Osteocyte (in vitro differentiated cells): ENCODE results near the gene NDUFB5. TPM values are rescaled to one million over a fixed set of nuclear protein-coding genes. Genes with fewer than 3 reads are reported as not detected.
"Not testable (repeated sequence)": the region's sequence is repeated elsewhere in the genome, so short reads cannot be mapped to it uniquely, and the experiment has no call there.

Experiments used
- DNase-seq: peaks from one replicate; pipeline ENCODE4 v3.0.0; 2021; ENCODE audit warnings: mixed read lengths; ENCODE audit not compliant: unreplicated experiment; ENCODE audit errors: extremely low spot score
- H3K27ac Mint-ChIP-seq: one replicate; pipeline ENCODE4 v1.8.0; 2021; ENCODE audit warnings: mild to moderate bottlenecking, mixed read lengths; ENCODE audit not compliant: unreplicated experiment
- H3K27me3 Mint-ChIP-seq: one replicate; pipeline ENCODE4 v1.8.0; 2021; ENCODE audit warnings: mixed read lengths; ENCODE audit not compliant: unreplicated experiment
- H3K36me3 Mint-ChIP-seq: one replicate; pipeline ENCODE4 v1.8.0; 2021; ENCODE audit warnings: mixed read lengths; ENCODE audit not compliant: unreplicated experiment
- H3K4me1 Mint-ChIP-seq: one replicate; pipeline ENCODE4 v1.8.0; 2021; ENCODE audit warnings: mixed read lengths; ENCODE audit not compliant: unreplicated experiment
- H3K4me3 Mint-ChIP-seq: one replicate; pipeline ENCODE4 v1.8.0; 2021; ENCODE audit warnings: mild to moderate bottlenecking, moderate library complexity, mixed read lengths; ENCODE audit not compliant: unreplicated experiment
- H3K9me3 Mint-ChIP-seq: one replicate; pipeline ENCODE4 v1.8.0; 2021; ENCODE audit warnings: mixed read lengths; ENCODE audit not compliant: unreplicated experiment
- total RNA-seq: library from RNA; stranded (reverse); gene quantifications from 2 replicates; pipeline ENCODE4 v1.2.1, GENCODE V29; 2021
- TF ChIP-seq, protein P1 (sequence below): fragments of 200-600 bp; sonication (generic); IDR thresholded peaks from 2 replicates; pipeline ENCODE4 v1.5.0; 2021; ENCODE audit warnings: antibody characterized with exemption, mild to moderate bottlenecking, moderate library complexity

Gene NDUFB5
- total RNA-seq, 1 donor from 2014 or later = 87.0 TPM

DNA sequence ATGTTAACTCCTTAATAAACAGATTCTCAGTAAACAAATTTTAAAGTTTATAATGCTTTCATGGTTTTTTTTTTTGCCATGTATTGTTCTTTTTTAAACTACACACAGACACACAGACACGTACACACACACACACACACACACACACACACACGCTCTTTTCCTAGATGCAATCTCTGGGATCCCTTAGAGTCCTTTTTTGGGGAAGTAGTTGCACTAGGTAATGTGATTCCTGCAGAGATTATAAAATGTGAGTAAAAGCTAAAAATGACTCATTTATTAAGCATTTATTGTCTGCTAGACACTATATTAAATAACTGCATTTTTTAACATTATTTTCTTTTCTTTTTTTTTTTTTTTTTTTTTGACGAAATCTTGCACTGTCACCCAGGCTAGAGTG, 19.9 kb downstream of the NDUFB5 start:
- DNase-seq = no peak
- Mint-ChIP-seq H3K4me1 (no peaks in the 10 kb centered on the region), H3K27me3 (no peaks in the 10 kb centered on the region), H3K36me3 (peaks cover 41% of the 10 kb centered on the region), H3K9me3 (peaks cover 4% of the 10 kb centered on the region), H3K27ac (no peak overlapping the region), H3K4me3 (no peak overlapping the region)
- TF ChIP-seq, protein P1, sequence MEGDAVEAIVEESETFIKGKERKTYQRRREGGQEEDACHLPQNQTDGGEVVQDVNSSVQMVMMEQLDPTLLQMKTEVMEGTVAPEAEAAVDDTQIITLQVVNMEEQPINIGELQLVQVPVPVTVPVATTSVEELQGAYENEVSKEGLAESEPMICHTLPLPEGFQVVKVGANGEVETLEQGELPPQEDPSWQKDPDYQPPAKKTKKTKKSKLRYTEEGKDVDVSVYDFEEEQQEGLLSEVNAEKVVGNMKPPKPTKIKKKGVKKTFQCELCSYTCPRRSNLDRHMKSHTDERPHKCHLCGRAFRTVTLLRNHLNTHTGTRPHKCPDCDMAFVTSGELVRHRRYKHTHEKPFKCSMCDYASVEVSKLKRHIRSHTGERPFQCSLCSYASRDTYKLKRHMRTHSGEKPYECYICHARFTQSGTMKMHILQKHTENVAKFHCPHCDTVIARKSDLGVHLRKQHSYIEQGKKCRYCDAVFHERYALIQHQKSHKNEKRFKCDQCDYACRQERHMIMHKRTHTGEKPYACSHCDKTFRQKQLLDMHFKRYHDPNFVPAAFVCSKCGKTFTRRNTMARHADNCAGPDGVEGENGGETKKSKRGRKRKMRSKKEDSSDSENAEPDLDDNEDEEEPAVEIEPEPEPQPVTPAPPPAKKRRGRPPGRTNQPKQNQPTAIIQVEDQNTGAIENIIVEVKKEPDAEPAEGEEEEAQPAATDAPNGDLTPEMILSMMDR = no peak

DNA sequence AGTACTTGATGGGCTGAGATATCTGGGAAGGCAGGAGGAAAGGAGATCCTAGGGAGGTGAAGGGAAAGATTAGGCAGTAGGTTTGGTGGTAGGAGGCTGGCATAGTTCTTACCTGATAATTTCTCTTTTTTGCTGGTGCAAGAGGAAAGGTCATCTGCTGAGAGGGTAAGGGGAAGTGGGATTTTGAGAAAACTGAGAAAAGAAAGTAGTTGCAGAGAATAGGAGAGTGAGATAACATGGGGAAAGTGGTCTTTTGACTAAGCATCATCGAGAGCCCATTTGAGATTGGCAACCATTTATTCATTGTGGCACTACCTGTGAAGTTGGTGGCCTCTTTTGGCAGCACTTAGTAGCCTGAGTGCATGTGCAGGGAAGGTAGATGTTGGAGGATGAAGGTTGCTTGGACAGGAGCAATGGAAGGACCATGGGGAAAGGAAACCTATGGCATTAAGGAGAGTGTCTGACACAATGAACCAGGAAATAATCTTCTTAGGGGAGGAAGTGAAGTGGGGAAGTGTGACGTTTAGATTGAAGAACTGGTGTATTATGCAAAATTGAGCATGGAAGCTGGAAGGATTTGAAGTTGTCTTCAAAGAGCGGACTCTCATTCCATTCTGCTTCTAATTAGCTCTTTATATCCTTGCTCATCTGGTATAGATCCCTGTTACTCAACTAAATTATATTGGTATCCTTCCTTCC, 26.3 kb downstream of the NDUFB5 start:
- no peak overlapping the region for H3K4me3 Mint-ChIP-seq
- H3K27me3 Mint-ChIP-seq = no peaks in the 10 kb centered on the region
- TF ChIP-seq, protein P1 = no peak
- H3K36me3 Mint-ChIP-seq = peaks cover 5% of the 10 kb centered on the region
- no peaks in the 10 kb centered on the region for H3K9me3 Mint-ChIP-seq
- H3K27ac Mint-ChIP-seq = no peak overlapping the region
- H3K4me1 Mint-ChIP-seq = no peaks in the 10 kb centered on the region
- DNase-seq = no peak

DNA sequence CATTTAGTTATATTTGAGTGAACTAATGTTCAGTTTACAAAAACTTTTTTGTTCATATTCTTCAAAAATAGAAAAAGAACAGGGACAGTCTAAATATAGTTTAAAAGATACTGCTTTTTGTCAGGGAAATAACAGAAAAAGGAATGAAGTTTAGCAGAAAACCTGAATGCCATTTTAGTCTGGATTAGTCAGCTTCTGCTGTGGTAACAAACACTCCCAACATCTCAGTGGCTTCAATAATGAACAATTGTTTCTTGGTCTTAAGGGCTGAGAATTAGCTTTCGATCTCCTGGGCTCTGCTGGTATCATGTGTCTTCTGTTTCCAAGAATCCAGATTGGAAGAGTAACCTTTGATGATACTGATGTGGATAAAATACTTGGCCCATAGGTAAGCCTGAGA, 35.9 kb downstream of the NDUFB5 start:
- Mint-ChIP-seq H3K4me1 (peaks cover 7% of the 10 kb centered on the region), H3K27me3 (no peaks in the 10 kb centered on the region), H3K27ac (no peak overlapping the region), H3K9me3 (no peaks in the 10 kb centered on the region), H3K36me3 (no peaks in the 10 kb centered on the region), H3K4me3 (no peak overlapping the region)
- TF ChIP-seq, protein P1 = no peak
- no peak for DNase-seq

GRCh38 chr3:179642871-179643270, 38.3 kb downstream of the NDUFB5 start:
- Mint-ChIP-seq H3K36me3 (no peaks in the 10 kb centered on the region), H3K27ac (no peak overlapping the region), H3K4me3 (no peak overlapping the region), H3K9me3 (no peaks in the 10 kb centered on the region), H3K27me3 (no peaks in the 10 kb centered on the region), H3K4me1 (peaks cover 7% of the 10 kb centered on the region)
- DNase-seq = no peak
- TF ChIP-seq, protein P1 = no peak

GRCh38 chr3:179643837-179644236, 39.2 kb downstream of the NDUFB5 start:
- H3K4me1 Mint-ChIP-seq, H3K9me3 Mint-ChIP-seq, DNase-seq, H3K36me3 Mint-ChIP-seq, H3K27me3 Mint-ChIP-seq, H3K27ac Mint-ChIP-seq, H3K4me3 Mint-ChIP-seq: not testable (repeated sequence)
